ENCODE results near the gene ATP9A. TPM values are rescaled to one million over a fixed set of nuclear protein-coding genes. Genes with fewer than 3 reads are reported as not detected.

ATP9A gene
- total RNA-seq, 4 donors from 2014 or later, result 36.1 to 47.4 (median 38.1) TPM

- DNase-seq (ENCODE audit: low spot score in 2 of 2), result no peak
- TF ChIP-seq EP300 (IDR thresholded peaks at IDR 0.05), result no peak
- no peak for TF ChIP-seq POLR2A (IDR thresholded peaks at IDR 0.05)
- no peak for TF ChIP-seq CTCF (IDR thresholded peaks at IDR 0.05)
- Histone ChIP-seq H3K27ac (no peak overlapping the region), H3K9me3 (no peaks in the 10 kb centered on the region), H3K36me3 (peaks cover 0 to 31% (median 0%) of the 10 kb centered on the region in 3 donors), H3K27me3 (no peaks in the 10 kb centered on the region), H3K4me3 (no peak overlapping the region), H3K4me1 (peaks cover 0 to 6% (median 0%) of the 10 kb centered on the region in 4 donors)
- 70 to 78% methylated on average over 7 of the region's 7 CpGs for WGBS, 2 donors
Observed at GRCh38 chr20:51600016-51600420, 168.2 kb downstream of the ATP9A start.

- Histone ChIP-seq H3K9me3 (no peaks in the 10 kb centered on the region), H3K27me3 (no peaks in the 10 kb centered on the region), H3K4me3 (no peak overlapping the region), H3K36me3 (peaks cover 0 to 31% (median 0%) of the 10 kb centered on the region in 3 donors), H3K4me1 (peaks cover 0 to 20% (median 5%) of the 10 kb centered on the region in 4 donors), H3K27ac (no peak overlapping the region)
- no peak for DNase-seq (ENCODE audit: low spot score in 2 of 2)
- TF ChIP-seq POLR2A (IDR thresholded peaks at IDR 0.05), result no peak
- TF ChIP-seq EP300 (IDR thresholded peaks at IDR 0.05), result no peak
- no peak for TF ChIP-seq CTCF (IDR thresholded peaks at IDR 0.05)
- WGBS, 2 donors, result 84 to 86% methylated on average over 15 of the region's 15 CpGs
Observed at GRCh38 chr20:51598556-51598955, 169.6 kb downstream of the ATP9A start.

GRCh38 chr20:51597389-51598231 lies 170.6 kb downstream of the ATP9A start:
- Histone ChIP-seq H3K27ac (no peak overlapping the region), H3K4me1 (peaks cover 0 to 22% (median 5%) of the 10 kb centered on the region in 4 donors), H3K4me3 (no peak overlapping the region), H3K27me3 (no peaks in the 10 kb centered on the region), H3K36me3 (peaks cover 0 to 31% (median 0%) of the 10 kb centered on the region in 3 donors), H3K9me3 (no peaks in the 10 kb centered on the region)
- WGBS, 2 donors, result 74 to 77% methylated on average over 7 of the region's 7 CpGs
- TF ChIP-seq POLR2A (IDR thresholded peaks at IDR 0.05) (no peak), EP300 (IDR thresholded peaks at IDR 0.05) (no peak), CTCF (IDR thresholded peaks at IDR 0.05) (no peak)
- no peak for DNase-seq (ENCODE audit: low spot score in 2 of 2)

- Histone ChIP-seq H3K4me1 (peaks cover 0 to 22% (median 5%) of the 10 kb centered on the region in 4 donors), H3K27me3 (no peaks in the 10 kb centered on the region), H3K27ac (no peak overlapping the region), H3K36me3 (peaks cover 0 to 26% (median 0%) of the 10 kb centered on the region in 3 donors), H3K4me3 (no peak overlapping the region), H3K9me3 (no peaks in the 10 kb centered on the region)
- no peak for DNase-seq (ENCODE audit: low spot score in 2 of 2)
- 84 to 85% methylated on average over 14 of the region's 14 CpGs for WGBS, 2 donors
- no peak for TF ChIP-seq CTCF (IDR thresholded peaks at IDR 0.05)
- TF ChIP-seq EP300 (IDR thresholded peaks at IDR 0.05), result no peak
- TF ChIP-seq POLR2A (IDR thresholded peaks at IDR 0.05), result no peak
Observed at GRCh38 chr20:51596668-51597388, 171.4 kb downstream of the ATP9A start.

- Histone ChIP-seq H3K36me3 (peaks cover 0 to 16% (median 0%) of the 10 kb centered on the region in 3 donors), H3K27ac (peak overlapping the region in 1 of 4 donors; percentile 84), H3K4me1 (peaks cover 0 to 22% (median 5%) of the 10 kb centered on the region in 4 donors), H3K27me3 (no peaks in the 10 kb centered on the region), H3K9me3 (no peaks in the 10 kb centered on the region), H3K4me3 (no peak overlapping the region)
- DNase-seq (ENCODE audit: low spot score in 2 of 2), result no peak
- WGBS, 2 donors, result 79 to 88% methylated on average over 8 of the region's 8 CpGs
- TF ChIP-seq EP300 (IDR thresholded peaks at IDR 0.05) (no peak), CTCF (IDR thresholded peaks at IDR 0.05) (no peak), POLR2A (IDR thresholded peaks at IDR 0.05) (no peak)
Observed at GRCh38 chr20:51595744-51596143, 172.4 kb downstream of the ATP9A start.

Data from tibial nerve (tissue), 4 donors.